ENCODE results near the gene LASP1NB.
"Not testable (repeated sequence)": the region's sequence is repeated elsewhere in the genome, so short reads cannot be mapped to it uniquely, and the experiment has no call there.

LASP1NB gene

GRCh38 chr17:38967290-38967738 is 41.9 kb downstream of the LASP1NB start, which contains the start of gene FBXO47:
TSS of gene FBXO47 (minus strand) at chr17:38967403. CDS start at chr17:38963025, 4,378 bp downstream.
- DNase-seq (ENCODE audit: low read depth in 2 of 2), result peak; percentile 57 to 73

GRCh38 chr17:38969281-38969680 is 43.9 kb downstream of the LASP1NB start:
- no peak for DNase-seq (ENCODE audit: low read depth in 2 of 2)

- no peak for DNase-seq (ENCODE audit: low read depth in 2 of 2)
Observed at GRCh38 chr17:38970128-38970527, 44.7 kb downstream of the LASP1NB start.

- no peak for DNase-seq (ENCODE audit: low read depth in 2 of 2)
Observed at GRCh38 chr17:38970804-38971203, 45.4 kb downstream of the LASP1NB start.

GRCh38 chr17:38976187-38976551 is 50.8 kb downstream of the LASP1NB start:
- not testable (repeated sequence) for DNase-seq (ENCODE audit: low read depth in 2 of 2)

- no peak for DNase-seq (ENCODE audit: low read depth in 2 of 2)
Observed at GRCh38 chr17:38978180-38978579, 52.8 kb downstream of the LASP1NB start.
